ENCODE measurements around the gene ZDHHC20. TPM values are rescaled to one million over a fixed set of nuclear protein-coding genes. Genes with fewer than 3 reads are reported as not detected.

Gene ZDHHC20
- total RNA-seq, 1 donor from 2014 or later = 49.2 TPM

- intact Hi-C loops (cut with micrococcal nuclease) = loop anchor here (5.0 kb wide), 3 partner anchors 40 to 75 kb away; partner anchors contain the start of gene ZDHHC20
- Mint-ChIP-seq H3K4me3 (no peak overlapping the region), H3K27ac (no peak overlapping the region), H3K36me3 (ENCODE audit: low read depth) (peaks cover 63% of the 10 kb centered on the region), H3K27me3 (no peaks in the 10 kb centered on the region), H3K4me1 (no peaks in the 10 kb centered on the region), H3K9me3 (peaks cover 2% of the 10 kb centered on the region)
- no peak for TF ChIP-seq CTCF (IDR thresholded peaks at IDR 0.05)
- DNase-seq = no peak
- POLR2A ChIA-PET = no interaction called here
- CTCF ChIA-PET = interaction anchor here (1.1 kb wide), 1 partner anchor 75 kb away, joined by 4 read pairs; no protein-coding TSS in a partner anchor
- no peak for ATAC-seq (ENCODE audit: low read depth)
Measured at GRCh38 chr13:21402586-21403307, 56.4 kb downstream of the ZDHHC20 start.

- POLR2A ChIA-PET = no interaction called here
- no peaks in the 10 kb centered on the region for H3K9me3 Mint-ChIP-seq
- intact Hi-C loops (cut with micrococcal nuclease) = loop anchor here (5.0 kb wide), 3 partner anchors 43 to 78 kb away; partner anchors contain the start of gene ZDHHC20
- H3K36me3 Mint-ChIP-seq (ENCODE audit: low read depth) = peaks cover 58% of the 10 kb centered on the region
- H3K27me3 Mint-ChIP-seq = no peaks in the 10 kb centered on the region
- no peak for DNase-seq
- no peaks in the 10 kb centered on the region for H3K4me1 Mint-ChIP-seq
- no peak overlapping the region for H3K4me3 Mint-ChIP-seq
- H3K27ac Mint-ChIP-seq = no peak overlapping the region
- ATAC-seq (ENCODE audit: low read depth) = no peak
- CTCF ChIA-PET = no interaction called here
- no peak for TF ChIP-seq CTCF (IDR thresholded peaks at IDR 0.05)
Measured at GRCh38 chr13:21399741-21400140, 59.4 kb downstream of the ZDHHC20 start.

GRCh38 chr13:21395953-21396352 lies 63.1 kb downstream of the ZDHHC20 start:
- DNase-seq = no peak
- H3K4me1 Mint-ChIP-seq = no peaks in the 10 kb centered on the region
- H3K27ac Mint-ChIP-seq = peak overlapping the region; percentile 3
- intact Hi-C loops (cut with micrococcal nuclease) = no loop called here
- peaks cover 53% of the 10 kb centered on the region for H3K36me3 Mint-ChIP-seq (ENCODE audit: low read depth)
- no peaks in the 10 kb centered on the region for H3K27me3 Mint-ChIP-seq
- no peaks in the 10 kb centered on the region for H3K9me3 Mint-ChIP-seq
- ChIA-PET CTCF (no interaction called here), POLR2A (no interaction called here)
- TF ChIP-seq CTCF (IDR thresholded peaks at IDR 0.05) = no peak
- no peak overlapping the region for H3K4me3 Mint-ChIP-seq
- no peak for ATAC-seq (ENCODE audit: low read depth)

- no peak for DNase-seq
- H3K4me1 Mint-ChIP-seq = no peaks in the 10 kb centered on the region
- no peak for ATAC-seq (ENCODE audit: low read depth)
- peaks cover 3% of the 10 kb centered on the region for H3K9me3 Mint-ChIP-seq
- no peak overlapping the region for H3K4me3 Mint-ChIP-seq
- POLR2A ChIA-PET = no interaction called here
- H3K27ac Mint-ChIP-seq = no peak overlapping the region
- peaks cover 68% of the 10 kb centered on the region for H3K36me3 Mint-ChIP-seq (ENCODE audit: low read depth)
- CTCF ChIA-PET = no interaction called here
- no peak for TF ChIP-seq CTCF (IDR thresholded peaks at IDR 0.05)
- no peaks in the 10 kb centered on the region for H3K27me3 Mint-ChIP-seq
- intact Hi-C loops (cut with micrococcal nuclease) = no loop called here
Measured at GRCh38 chr13:21389124-21389523, 70.0 kb downstream of the ZDHHC20 start.

GRCh38 chr13:21385710-21386109 lies 73.4 kb downstream of the ZDHHC20 start:
- POLR2A ChIA-PET = no interaction called here
- intact Hi-C loops (cut with micrococcal nuclease) = no loop called here
- ATAC-seq (ENCODE audit: low read depth) = no peak
- CTCF ChIA-PET = no interaction called here
- Mint-ChIP-seq H3K27me3 (no peaks in the 10 kb centered on the region), H3K36me3 (ENCODE audit: low read depth) (peaks cover 73% of the 10 kb centered on the region), H3K27ac (no peak overlapping the region), H3K9me3 (peaks cover 3% of the 10 kb centered on the region), H3K4me3 (no peak overlapping the region), H3K4me1 (no peaks in the 10 kb centered on the region)
- no peak for TF ChIP-seq CTCF (IDR thresholded peaks at IDR 0.05)
- DNase-seq = no peak

Data from activated B cell treated with CpG ODN at 0.5 μM for 24 hours (primary cell).